CD4-positive, alpha-beta T cell treated with Interleukin-17A for 4 hours (primary cell): ENCODE measurements around the gene UBASH3B.
"Not testable (repeated sequence)": the region's sequence is repeated elsewhere in the genome, so short reads cannot be mapped to it uniquely, and the experiment has no call there.

Experiments
- DNase-seq: peaks from one replicate; pipeline ENCODE4 v3.0.0-alpha.2; 2020; ENCODE audit warnings: mixed read lengths

The UBASH3B gene, protein sequence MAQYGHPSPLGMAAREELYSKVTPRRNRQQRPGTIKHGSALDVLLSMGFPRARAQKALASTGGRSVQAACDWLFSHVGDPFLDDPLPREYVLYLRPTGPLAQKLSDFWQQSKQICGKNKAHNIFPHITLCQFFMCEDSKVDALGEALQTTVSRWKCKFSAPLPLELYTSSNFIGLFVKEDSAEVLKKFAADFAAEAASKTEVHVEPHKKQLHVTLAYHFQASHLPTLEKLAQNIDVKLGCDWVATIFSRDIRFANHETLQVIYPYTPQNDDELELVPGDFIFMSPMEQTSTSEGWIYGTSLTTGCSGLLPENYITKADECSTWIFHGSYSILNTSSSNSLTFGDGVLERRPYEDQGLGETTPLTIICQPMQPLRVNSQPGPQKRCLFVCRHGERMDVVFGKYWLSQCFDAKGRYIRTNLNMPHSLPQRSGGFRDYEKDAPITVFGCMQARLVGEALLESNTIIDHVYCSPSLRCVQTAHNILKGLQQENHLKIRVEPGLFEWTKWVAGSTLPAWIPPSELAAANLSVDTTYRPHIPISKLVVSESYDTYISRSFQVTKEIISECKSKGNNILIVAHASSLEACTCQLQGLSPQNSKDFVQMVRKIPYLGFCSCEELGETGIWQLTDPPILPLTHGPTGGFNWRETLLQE

DNA sequence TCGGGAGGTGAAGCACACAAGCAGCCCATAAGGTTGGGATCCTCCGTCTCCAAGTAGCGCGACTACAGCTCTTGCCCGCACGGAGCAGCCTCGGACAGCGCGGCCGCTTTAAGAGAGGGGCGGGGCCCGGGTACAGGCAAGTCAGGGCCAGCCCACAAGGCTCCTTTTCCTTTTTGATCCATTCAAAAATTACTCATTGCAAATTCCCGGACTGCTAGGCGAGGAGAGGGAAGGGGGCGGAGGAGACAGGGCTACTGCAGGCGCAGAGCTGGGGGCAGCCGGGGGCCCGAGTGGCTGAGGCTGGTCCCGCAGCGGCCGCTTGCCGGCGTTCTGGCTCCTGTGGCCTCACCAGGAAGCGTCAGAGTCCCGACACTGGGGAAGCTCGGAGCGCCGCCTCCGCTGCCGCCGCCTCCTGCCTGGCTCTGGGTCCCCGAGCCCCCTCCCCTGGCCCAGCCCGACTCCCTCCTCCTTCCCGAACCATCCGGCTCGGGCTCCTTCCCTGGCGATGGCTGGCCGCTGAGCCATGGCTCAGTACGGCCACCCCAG is at the start of gene UBASH3B:
Gene UBASH3B, plus strand, starts transcription at position 196 of the 546 bp plus-strand sequence. Its CDS starts 328 bp downstream, at position 524.
- peak; percentile 77 for DNase-seq

DNA sequence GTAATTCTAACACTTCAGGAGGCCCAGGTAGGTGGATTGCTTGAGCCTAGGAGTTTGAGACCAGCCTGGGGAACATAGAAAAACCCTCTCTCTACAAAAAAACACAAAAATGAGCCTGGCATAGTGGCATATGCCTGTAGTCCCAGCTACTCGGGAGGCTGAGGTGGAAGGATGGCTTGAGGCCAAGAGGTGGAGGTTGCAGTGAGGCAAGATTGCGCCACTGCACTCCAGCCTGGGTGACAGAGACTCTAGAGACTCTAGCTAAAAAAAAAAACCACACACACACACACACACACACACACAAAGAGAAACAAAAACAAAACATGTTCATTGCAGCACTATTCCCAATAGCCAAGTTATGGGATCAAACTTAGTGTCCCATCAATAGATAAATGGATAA is 48.4 kb upstream of the UBASH3B start:
- not testable (repeated sequence) for DNase-seq

DNA sequence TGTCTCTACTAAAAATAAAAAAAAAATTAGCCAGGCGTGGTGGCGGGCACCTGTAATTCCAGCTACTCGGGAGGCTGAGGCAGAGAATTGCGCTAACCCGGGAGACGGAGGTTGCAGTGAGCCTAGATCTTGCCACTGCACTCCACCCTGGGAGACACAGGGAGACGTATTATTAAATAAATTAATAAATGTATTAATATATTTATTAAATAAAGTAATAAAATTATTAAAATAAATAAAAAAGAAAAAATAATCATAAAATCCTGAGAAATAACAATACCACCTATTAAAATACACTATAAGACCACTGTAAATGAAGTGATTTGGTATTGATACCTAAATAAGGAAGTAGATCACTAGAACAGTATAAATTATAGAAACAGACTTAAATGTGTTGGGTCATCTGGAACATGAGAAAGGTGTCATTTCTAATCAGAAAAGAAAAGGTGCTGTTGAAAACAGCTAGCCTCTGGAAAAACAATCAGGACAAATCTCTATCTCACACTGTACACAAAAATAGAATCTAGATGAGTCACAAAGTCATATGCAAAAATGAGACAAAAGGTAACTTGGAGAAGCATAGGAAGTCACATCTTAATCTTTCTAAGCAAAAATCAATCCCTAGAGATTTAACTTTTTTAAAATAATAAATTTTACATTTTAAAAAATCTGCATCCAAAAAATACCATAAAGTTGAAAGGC is 43.2 kb upstream of the UBASH3B start:
- no peak for DNase-seq

DNA sequence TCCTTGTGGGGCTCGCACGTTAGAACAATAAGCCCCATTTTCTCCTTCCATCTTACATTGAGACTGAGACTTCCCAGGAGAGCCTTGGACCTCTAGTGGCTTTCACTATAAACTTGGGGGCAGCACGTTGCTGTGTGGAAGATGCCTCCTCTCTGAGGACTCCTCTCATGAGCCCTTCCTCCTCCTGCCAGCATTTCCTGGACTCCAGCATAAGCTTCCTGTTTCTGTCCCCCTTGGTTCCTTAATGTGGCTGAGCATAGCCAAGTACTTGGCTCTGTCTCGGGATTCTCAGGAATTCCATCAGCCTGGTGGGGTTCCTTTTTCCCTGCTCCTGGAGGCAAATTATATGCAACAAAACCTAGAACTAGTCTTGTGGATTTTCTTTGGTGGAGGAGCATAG is 38.8 kb upstream of the UBASH3B start:
- DNase-seq: no peak

DNA sequence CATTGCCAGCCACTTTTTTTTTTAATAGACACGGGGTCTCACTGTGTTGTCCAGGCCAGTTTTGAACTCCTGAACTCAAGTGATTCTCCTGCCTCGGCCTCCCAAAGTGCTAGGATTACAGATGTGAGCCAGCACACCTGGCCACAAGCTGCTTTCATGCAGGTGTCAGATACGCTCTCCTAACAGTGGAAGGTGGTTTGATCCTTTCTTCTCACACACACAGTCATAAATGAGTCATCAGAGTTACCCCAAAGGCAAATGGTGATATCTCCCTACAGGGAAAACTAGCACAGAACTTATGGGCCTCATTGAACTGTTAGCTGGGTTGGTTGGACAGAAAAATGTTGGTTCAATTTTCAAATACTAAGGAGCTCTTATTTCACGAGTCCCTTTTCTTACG is 38.2 kb upstream of the UBASH3B start:
- DNase-seq: no peak

DNA sequence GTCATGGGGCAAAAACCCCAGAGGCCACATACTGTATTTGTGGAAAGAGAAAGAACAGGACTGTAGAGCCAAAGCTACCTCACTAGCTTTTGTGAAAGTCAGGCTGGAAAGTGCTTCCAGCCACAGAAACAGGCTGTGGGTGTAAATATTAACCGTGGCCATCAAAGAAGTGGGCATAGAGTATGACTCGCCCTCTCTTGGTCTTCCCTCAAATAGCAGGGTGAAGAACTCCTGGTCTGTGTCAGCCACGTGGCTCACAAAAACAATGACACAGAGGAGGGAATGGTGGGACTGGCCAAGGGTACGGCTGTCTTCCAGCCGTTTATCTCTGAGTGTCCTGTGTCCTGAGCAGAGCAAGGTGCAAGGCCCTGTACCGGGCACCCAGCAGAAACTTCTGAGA is 37.6 kb upstream of the UBASH3B start:
- DNase-seq: no peak

DNA sequence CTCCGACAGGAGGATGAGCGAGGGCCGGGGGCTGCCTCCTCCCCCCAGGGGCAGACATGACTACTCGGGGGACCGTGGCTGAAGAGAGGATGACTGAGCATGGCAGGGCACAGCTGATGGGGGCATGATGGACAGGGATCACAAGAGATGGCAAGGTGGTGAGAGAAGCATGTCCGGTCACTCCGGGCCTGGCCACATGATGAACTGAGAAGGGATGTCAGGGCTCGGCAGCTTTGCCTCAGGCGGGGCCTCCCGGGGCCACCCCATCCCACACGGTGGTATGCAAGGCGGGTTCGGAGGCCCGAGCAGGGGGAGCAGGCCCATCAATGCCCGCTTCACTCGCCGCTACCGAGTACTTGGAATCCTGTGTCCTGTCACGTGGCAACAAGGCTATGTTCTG is 36.6 kb upstream of the UBASH3B start:
- DNase-seq: no peak

DNA sequence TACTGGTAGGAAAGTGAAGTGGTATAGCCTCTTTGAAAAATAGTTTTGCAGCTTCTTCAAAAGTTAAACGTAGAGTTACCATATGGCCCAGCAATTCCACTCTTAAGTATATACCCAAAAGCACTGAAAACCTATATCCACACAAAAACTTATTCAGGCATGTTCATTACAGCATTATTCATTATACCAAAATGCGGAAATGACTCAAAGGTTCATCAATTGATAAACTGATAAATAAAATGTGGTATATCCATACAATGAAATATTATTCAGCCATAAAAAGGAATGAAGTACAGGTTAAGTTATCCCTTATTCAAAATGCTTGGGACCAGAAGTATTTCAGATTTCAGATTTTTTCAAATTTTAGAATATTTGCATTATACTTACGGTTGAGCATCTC is 35.8 kb upstream of the UBASH3B start:
- no peak for DNase-seq

DNA sequence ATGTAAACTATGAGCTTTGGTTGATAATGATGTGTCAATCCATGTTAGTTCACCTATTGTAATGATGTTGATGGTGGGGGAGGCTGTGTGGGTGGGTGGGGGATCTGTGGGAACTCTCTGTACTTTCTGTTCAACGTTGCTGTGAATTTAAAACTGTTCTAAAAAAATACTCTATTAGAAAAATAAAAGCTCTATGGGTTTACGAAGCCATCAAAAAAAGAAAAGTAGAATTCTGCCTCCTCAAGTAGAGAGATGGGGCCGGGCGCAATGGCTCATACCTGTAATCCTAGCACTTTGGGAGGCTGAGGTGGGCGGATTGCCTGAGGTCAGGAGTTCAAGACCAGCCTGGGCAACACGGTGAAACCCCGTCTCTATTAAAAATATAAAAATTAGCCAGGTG is 30.0 kb upstream of the UBASH3B start:
- not testable (repeated sequence) for DNase-seq

DNA sequence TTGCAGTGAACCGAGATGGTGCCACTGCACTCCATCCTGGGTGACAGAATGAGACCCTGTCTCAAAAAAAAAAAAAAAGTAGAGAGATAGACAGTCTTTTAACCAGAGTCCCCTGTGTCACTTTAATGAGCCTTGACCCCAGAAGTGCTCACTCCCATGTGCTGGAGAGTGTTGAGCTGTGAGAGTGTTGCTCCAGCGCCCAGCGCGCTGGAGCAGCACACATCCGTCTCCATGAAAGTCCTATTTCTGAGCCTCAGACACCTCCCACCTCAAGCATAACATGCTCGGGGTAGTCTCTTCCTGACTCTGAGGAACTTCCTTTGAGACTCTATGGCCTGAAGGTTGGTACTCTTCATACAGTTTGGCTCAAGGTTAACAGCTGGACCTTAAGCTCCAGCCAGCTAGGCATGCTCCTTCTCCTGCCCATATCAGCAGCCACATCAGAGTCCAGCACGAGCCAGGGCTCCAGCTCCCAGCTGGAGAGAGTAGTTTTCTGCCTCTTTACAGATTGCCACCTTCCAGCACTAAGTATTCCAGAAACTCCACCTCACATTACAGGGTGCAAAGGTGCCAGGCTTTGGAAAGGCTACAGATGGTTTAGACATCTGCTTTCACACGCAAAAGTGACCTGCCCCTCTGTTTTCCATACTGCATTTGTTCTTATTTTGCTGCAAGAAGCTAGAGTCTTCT is 29.4 kb upstream of the UBASH3B start:
- DNase-seq: no peak

DNA sequence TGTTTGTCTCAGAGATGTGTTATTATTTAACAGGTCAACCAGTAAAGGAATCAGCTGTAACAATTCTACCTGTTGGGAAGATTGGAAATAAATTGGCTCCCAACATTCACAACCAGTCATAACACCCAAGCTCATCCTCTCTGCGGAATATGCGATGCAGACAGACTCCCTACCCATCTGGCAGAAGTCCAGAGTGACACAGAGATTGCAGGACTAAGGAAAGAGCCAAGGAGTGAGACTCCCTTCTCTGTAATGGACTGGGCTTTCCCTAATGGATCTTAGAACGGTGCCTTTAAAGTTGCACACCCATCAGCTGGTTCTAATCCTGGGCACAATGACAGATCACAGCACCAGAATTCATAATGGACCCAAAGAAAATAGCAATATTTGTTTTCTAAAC is 27.8 kb upstream of the UBASH3B start:
- DNase-seq: no peak

DNA sequence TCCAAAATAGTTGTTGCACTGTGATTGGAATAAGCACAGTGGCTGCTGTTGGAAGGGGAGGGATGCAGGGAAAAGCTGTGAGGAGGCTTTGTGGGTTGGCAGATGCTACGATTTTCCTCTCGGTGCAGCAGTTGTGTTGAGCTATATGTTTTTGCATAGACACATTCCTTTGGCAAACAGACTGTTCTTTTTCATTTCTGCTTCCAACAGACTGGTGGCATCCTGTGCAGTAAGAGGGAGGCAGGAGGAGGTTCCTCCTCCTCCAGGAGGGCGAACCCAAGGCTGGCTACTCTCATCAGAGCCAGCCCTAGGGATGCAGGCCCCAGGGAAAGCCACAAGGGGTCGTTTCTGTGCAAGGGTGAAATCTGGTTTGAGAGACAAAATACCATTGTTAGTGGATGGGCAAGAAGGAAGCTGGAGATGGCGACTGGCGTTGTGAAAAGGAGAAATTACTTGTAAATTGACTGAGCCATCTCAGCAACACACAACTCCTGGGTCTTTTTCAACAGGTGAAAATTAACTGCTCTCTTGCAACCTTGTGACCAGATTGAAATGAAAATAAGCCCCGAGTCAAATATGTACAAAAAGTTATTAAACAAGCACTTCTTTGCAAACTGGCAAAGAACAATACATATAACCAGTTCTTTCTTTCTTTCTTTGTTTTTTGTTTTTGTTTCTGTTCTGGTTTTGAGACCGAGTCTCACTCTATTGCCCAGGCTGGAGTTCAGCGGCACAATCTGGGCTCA is 26.5 kb upstream of the UBASH3B start:
- peak; percentile 78 for DNase-seq

DNA sequence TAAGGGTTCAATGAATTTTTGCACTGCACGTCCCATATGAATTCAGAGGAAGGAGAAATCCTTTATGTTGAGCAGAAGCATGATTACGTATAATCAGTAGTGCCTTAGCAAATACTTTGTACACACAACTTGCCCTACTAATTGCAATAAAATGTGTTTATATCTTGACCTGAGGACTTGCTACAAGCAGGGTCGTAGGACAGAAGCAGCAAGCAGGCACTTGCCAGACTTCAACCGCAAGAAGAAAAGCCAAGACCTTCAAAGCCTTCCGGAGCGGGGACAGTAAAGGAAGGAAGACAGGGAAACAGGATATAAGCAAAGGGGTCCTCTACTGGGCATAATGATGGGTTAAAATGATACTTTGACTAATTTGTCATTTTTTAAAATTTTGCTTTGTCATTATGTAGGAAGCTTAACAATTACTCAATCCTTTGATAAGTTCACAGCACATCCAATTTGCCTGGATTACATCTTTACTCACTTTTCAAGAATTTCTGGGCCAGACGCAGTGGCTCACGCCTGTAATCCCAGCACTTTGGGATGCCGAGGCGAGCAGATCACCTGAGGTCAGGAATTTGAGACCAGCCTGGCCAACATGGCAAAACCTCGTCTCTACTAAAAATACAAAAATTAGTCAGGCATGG is 23.2 kb upstream of the UBASH3B start:
- DNase-seq: peak; percentile 14

DNA sequence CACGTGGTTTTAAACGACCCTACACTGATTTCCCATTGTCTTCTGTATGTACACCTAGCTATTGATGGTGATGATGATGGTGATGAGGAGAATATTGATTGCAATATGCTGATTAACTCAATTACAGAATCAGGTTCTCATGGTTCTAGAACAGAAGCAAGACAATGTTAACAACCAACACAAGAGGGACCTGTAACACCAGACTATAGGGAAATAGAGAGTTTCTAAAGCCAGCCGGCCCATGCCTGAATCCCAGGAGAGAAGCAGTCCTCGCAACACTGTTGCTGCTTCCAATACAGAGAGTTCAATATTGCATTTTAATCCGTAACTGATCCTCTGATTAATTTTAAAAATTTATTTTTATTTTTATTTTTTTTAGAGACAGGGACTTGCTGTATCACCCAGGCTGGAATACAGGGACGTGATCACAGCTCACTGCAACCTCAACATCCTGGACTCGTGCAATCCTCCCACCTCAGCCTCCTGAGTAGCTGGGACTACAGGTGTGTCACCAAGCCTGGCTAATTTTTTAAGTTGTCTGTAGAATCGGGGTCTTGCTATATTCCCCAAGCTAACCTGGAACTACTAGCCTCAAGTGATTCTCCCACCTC is 22.2 kb upstream of the UBASH3B start:
- peak; percentile 33 for DNase-seq

DNA sequence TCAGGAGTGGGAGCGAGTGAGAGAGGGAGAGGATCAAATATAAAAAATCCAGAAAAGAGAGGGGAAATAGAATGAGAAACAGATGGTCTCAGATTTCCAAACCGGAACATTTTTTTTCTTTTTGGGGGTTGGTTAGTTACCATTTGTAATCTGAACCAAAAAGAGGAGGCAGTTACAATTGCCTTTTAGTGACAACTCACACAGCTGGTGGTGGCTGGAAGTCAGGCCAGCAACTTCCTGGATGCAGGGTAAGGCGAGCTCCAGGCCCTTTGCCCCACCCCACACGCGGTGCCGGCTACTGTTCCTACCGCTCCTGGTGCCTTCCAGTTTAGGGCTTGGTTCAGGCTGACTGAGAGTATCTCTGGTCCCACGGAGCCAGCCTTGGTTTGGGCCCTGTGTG is 21.0 kb upstream of the UBASH3B start:
- no peak for DNase-seq

DNA sequence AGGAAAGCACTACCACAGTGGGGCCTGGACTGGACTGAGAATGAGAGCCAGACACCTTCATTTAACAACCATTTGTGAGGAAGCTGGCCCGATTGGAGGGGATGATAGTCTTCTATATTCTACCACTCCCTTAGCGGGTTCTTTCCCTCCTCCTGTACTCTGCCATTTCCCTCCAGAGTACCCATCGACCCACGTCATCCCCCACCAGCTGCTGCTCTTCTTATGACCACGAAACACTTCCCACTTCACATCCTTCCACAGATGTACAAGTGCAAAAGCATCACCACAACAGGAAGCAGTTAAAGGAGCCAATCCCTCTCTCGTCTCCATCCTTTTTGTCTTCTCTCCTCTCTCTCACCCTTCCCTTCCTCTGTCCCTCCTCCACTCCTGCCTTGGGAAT is 18.0 kb upstream of the UBASH3B start:
- DNase-seq: peak; percentile 12

DNA sequence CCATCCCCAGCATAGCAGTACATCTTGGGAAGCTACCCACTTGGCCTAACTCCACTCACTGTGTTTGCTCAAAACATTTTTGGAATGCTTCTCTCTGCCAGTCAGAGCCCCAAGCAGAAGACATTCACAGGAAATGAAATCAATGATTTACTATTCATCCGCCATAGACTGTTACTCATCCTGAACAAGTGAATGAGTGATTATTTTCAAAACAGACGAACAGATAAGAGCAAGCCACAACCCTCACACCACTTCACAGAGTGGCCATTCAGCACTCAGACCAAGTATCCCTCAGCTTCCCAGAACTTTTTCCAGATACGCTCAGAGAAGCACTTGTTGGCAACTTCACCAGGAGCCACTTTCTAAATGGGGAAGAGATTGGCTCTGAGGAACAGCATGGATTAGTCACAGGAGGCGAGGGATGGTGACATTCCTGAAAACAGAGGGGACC is 13.0 kb upstream of the UBASH3B start:
- no peak for DNase-seq

DNA sequence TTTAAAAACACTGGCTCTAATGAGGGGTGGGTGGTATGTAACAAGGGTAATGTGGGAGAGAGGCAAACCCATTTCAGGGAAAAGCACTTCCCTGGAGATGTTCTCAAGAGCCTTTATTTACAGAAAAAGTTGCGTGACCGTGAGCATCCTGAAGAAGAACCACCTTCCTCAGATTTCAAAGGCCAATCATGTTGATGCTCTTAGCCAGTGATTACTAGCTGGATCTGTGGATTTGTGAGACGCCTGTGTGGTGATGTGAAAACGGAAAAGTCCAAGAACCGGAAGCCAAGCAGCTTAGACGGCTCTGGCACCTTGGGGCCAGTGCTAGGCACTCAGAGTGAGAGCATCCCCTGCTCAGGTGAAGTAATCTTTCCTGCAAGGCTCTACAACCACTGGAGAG is 12.6 kb upstream of the UBASH3B start:
- DNase-seq: no peak

DNA sequence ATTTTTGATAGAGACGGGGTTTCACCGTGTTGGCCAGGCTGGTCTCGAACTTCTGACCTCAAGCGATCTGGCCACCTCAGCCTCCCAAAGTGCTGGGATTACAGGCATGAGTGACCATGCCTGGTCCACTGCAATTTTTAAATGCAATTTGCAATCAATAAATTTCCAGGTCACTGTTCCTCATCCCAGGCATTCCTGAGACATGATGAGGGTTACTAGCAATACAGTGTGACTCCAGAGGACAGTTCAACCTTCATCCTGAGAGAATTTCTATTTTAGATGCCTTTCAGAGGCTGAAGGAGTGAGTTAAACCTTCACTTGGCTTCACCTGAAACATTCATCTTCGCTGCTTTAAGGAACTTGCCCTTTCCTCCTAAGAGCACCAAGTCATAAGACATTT is 9.7 kb upstream of the UBASH3B start:
- DNase-seq: no peak

DNA sequence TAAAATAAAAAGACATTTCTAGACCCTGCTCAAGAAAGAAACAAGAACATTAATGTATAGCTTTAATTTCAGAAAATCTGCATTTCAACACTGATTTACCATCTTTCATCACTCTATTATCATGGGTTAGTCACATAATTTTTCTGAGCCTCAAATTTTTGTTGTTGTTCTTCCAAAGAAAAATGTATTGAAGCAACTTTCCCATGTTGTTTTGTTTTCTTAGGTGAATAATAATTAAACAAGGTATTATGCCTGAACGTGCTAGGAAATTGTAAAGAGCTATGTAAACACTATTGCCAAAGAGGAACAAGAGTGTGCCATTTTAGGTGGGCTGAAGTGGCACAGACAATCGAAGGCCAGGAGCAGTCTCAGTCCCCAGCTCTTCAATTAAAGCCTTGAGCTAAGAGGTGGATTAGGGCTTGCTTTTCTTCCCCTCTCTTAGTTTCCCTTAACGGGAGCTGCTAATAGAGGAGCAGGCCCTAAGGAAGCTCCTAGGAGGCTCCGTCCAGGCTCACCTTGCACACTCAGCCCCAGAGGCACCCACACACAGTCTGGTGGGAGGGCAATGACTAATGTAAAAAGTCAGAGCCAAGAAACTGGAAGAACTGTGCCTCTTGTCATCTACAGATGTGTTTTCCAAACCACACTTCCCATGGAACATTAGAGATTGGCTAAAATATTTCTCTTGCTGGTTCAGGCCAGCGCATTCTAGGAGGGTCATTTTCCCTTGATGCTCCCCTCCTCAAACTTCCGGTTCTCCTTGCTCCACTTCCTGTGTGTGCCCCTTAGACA is 8.8 kb upstream of the UBASH3B start:
- no peak for DNase-seq
